ENCODE data around the gene VSTM4. TPM values are rescaled to one million over a fixed set of nuclear protein-coding genes. Genes with fewer than 3 reads are reported as not detected.

The VSTM4 gene
- total RNA-seq, 1 experiment from 2014 or later: 0.07 TPM

DNA sequence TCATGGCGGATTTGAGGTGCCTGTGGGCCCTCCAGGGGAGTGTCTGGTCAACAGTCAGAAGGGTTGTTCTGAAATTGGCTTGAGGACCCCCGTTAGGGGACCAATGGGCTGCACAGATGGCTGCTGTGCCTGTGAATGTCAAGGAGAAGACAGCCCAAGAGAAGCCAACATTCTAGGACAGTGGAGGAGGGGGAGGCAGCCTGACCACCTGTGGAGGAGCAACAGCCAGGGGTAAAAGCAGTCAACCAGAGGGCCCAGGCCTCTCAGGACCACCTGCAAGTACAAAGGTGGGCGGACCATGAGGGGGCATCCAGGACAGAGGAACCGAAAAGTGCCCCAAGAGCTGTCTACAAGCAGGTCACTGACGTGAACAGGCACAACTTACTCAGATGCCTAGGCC is 76.6 kb downstream of the VSTM4 start:
- Histone ChIP-seq H3K9me3 (ENCODE audit: control insufficient read depth in 1 of 2, insufficient read depth in 1 of 2, low read depth in 1 of 2, low read length in 2 of 2) (no peaks in the 10 kb centered on the region), H3K9me2 (ENCODE audit: insufficient read depth) (no peaks in the 10 kb centered on the region), H3K4me2 (ENCODE audit: low read length) (no peak overlapping the region), H3K27ac (ENCODE audit: low read depth, low read length) (no peak overlapping the region), H3K79me2 (ENCODE audit: insufficient read depth, low read length) (no peaks in the 10 kb centered on the region), H2AFZ (ENCODE audit: low read depth, low read length, poor library complexity, severe bottlenecking) (no peak overlapping the region), H3K27me3 (ENCODE audit: insufficient read depth, low read length) (peaks cover 5% of the 10 kb centered on the region), H3K4me1 (ENCODE audit: control insufficient read depth in 1 of 2, insufficient read depth in 2 of 2, low read length in 2 of 2) (peaks cover 0 to 8% of the 10 kb centered on the region in 2 experiments; a peak in 2 of 4 replicates), H4K20me1 (ENCODE audit: insufficient read depth) (no peaks in the 10 kb centered on the region), H3K9ac (ENCODE audit: low read length) (no peak overlapping the region), H3K36me3 (ENCODE audit: control insufficient read depth in 1 of 2, insufficient read depth in 2 of 2, low read length in 2 of 2) (no peaks in the 10 kb centered on the region), H3K4me3 (replicated peaks in 1 of 2; ENCODE audit: low read depth in 1 of 2, low read length in 2 of 2) (no peak overlapping the region)
- RAD21 ChIA-PET (ENCODE audit: low non-redundant PET in 1 of 2, low total read pairs in 2 of 2, uncharacterized antibody in 2 of 2, unreplicated experiment in 2 of 2): no interaction called here
- DNase-seq (ENCODE audit: low read depth, low spot score): no peak
- no peak for ATAC-seq
- BruUV-seq (replicated peaks): no TSS peak
- intact Hi-C loops (cut with micrococcal nuclease): no loop called here
- TF ChIP-seq TCF7L2 (IDR thresholded peaks at IDR 0.05; ENCODE audit: borderline replicate concordance, extremely low read depth, insufficient read depth, insufficient read length) (no peak), ZNF274 (IDR thresholded peaks at IDR 0.05; ENCODE audit: low read depth, low read length) (no peak), SRF (IDR thresholded peaks at IDR 0.05; ENCODE audit: low read depth) (no peak), RAD21 (IDR thresholded peaks at IDR 0.05; ENCODE audit: low read depth) (no peak), FOSL1 (IDR thresholded peaks at IDR 0.05; ENCODE audit: low read depth) (no peak), SP1 (IDR thresholded peaks at IDR 0.05; ENCODE audit: low read depth) (no peak), ZFX (IDR thresholded peaks at IDR 0.05) (no peak), EZH2 (IDR thresholded peaks at IDR 0.05) (no peak), SIN3A (IDR thresholded peaks at IDR 0.05; ENCODE audit: low read depth) (no peak), YY1 (IDR thresholded peaks at IDR 0.05; ENCODE audit: extremely low read depth, insufficient replicate concordance, low read depth, low read length) (no peak), CEBPB (IDR thresholded peaks at IDR 0.05; ENCODE audit: low read depth) (no peak), ELF1 (IDR thresholded peaks at IDR 0.05; ENCODE audit: borderline replicate concordance, low read depth) (no peak), JUND (IDR thresholded peaks at IDR 0.05) (no peak), POLR2AphosphoS5 (IDR thresholded peaks at IDR 0.05; ENCODE audit: low read depth, low read length) (no peak)
- TF ChIP-seq, protein P1, sequence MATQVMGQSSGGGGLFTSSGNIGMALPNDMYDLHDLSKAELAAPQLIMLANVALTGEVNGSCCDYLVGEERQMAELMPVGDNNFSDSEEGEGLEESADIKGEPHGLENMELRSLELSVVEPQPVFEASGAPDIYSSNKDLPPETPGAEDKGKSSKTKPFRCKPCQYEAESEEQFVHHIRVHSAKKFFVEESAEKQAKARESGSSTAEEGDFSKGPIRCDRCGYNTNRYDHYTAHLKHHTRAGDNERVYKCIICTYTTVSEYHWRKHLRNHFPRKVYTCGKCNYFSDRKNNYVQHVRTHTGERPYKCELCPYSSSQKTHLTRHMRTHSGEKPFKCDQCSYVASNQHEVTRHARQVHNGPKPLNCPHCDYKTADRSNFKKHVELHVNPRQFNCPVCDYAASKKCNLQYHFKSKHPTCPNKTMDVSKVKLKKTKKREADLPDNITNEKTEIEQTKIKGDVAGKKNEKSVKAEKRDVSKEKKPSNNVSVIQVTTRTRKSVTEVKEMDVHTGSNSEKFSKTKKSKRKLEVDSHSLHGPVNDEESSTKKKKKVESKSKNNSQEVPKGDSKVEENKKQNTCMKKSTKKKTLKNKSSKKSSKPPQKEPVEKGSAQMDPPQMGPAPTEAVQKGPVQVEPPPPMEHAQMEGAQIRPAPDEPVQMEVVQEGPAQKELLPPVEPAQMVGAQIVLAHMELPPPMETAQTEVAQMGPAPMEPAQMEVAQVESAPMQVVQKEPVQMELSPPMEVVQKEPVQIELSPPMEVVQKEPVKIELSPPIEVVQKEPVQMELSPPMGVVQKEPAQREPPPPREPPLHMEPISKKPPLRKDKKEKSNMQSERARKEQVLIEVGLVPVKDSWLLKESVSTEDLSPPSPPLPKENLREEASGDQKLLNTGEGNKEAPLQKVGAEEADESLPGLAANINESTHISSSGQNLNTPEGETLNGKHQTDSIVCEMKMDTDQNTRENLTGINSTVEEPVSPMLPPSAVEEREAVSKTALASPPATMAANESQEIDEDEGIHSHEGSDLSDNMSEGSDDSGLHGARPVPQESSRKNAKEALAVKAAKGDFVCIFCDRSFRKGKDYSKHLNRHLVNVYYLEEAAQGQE (IDR thresholded peaks at IDR 0.05; ENCODE audit: low read depth): no peak
- TF ChIP-seq, protein P2, sequence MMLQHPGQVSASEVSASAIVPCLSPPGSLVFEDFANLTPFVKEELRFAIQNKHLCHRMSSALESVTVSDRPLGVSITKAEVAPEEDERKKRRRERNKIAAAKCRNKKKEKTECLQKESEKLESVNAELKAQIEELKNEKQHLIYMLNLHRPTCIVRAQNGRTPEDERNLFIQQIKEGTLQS (IDR thresholded peaks at IDR 0.05): no peak
- TF ChIP-seq, protein P3, sequence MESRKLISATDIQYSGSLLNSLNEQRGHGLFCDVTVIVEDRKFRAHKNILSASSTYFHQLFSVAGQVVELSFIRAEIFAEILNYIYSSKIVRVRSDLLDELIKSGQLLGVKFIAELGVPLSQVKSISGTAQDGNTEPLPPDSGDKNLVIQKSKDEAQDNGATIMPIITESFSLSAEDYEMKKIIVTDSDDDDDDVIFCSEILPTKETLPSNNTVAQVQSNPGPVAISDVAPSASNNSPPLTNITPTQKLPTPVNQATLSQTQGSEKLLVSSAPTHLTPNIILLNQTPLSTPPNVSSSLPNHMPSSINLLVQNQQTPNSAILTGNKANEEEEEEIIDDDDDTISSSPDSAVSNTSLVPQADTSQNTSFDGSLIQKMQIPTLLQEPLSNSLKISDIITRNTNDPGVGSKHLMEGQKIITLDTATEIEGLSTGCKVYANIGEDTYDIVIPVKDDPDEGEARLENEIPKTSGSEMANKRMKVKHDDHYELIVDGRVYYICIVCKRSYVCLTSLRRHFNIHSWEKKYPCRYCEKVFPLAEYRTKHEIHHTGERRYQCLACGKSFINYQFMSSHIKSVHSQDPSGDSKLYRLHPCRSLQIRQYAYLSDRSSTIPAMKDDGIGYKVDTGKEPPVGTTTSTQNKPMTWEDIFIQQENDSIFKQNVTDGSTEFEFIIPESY (IDR thresholded peaks at IDR 0.05; ENCODE audit: extremely low read depth, insufficient replicate concordance, low read length): no peak
- CTCF ChIA-PET: no interaction called here
- POLR2A ChIA-PET: no interaction called here
